Testis (tissue), 2 donors: ENCODE data around the gene UBALD1.

Experiments
- CTCF ChIP-seq, 3 experiments: fragments of 450-650 bp in 2 of 3; fragments of 200-600 bp in 1 of 3; sonication (generic) in 1 of 3; IDR thresholded peaks; one replicate each; pipeline ENCODE4 v1.5.1; 2016 to 2019; ENCODE audit warnings: antibody characterized with exemption in 3 of 3, mild to moderate bottlenecking in 2 of 3, moderate library complexity in 1 of 3
- POLR2A ChIP-seq: fragments of 450-650 bp; IDR thresholded peaks from one replicate; pipeline ENCODE4 v1.6.1; 2017; ENCODE audit warnings: antibody characterized with exemption, mild to moderate bottlenecking, moderate library complexity

- TF ChIP-seq CTCF (IDR thresholded peaks at IDR 0.05) = no peak
- no peak for TF ChIP-seq POLR2A
These were observed 47.0 kb upstream of the UBALD1 start for GRCh38 chr16:4661661-4662060.
